H1 (cell line): ENCODE measurements around the gene TOMM5. TPM values are rescaled to one million over a fixed set of nuclear protein-coding genes. Genes with fewer than 3 reads are reported as not detected.

ENCODE experiments used
- JUND ChIP-seq: IDR thresholded peaks from 2 replicates; pipeline ENCODE4 v1.6.1; 2011; ENCODE audit warnings: mild to moderate bottlenecking, improper control_type of control experiment, low read length
- MAX ChIP-seq: IDR thresholded peaks from 2 replicates; pipeline ENCODE4 v1.6.1; 2012; ENCODE audit warnings: inconsistent platforms
- NANOG ChIP-seq: IDR thresholded peaks from 2 replicates; pipeline ENCODE4 v1.6.1; 2011; ENCODE audit warnings: low read length, low read depth, mild to moderate bottlenecking, inconsistent platforms; ENCODE audit not compliant: insufficient read depth, poor library complexity, severe bottlenecking
- POLR2A ChIP-seq, 2 experiments: IDR thresholded peaks; 1 replicate in 1 of 2; 2 replicates in 1 of 2; pipeline ENCODE4 v1.6.1; 2011; ENCODE audit warnings: low read depth in 2 of 2, low read length in 2 of 2, mild to moderate bottlenecking in 2 of 2; ENCODE audit errors: control extremely low read depth in 1 of 2
- TBP ChIP-seq: IDR thresholded peaks from 2 replicates; pipeline ENCODE4 v1.6.1; 2011; ENCODE audit warnings: low read depth, low read length, improper control_type of control experiment
- ZNF274 ChIP-seq: IDR thresholded peaks from 2 replicates; pipeline ENCODE4 v1.7.0; 2012; ENCODE audit warnings: low read length, borderline replicate concordance; ENCODE audit errors: extremely low read depth
- polyA plus RNA-seq, 7 experiments: library from polyadenylated mRNA; depleted of rRNA in 3 of 7; stranded (reverse) in 5 of 7; unstranded in 2 of 7; fragments of >200 nt in 5 of 7; fragments of 200-250 nt in 2 of 7; gene quantifications; 1 replicate in 5 of 7; 2 replicates in 1 of 7; 4 replicates in 1 of 7; pipeline versions ENCODE4 v1.2.1 to v1.2.3, GENCODE V29; 2011 to 2013; ENCODE audit warnings: missing spikeins in 2 of 7, mixed read lengths in 2 of 7
- total RNA-seq: library from RNA; stranded (reverse); fragmentation: NEBNext Ultra II Directional; extraction: Animal tissue kit (Norgen Biotek cat#: 25700); gene quantifications from 2 replicates; pipeline ENCODE4 v1.2.1, GENCODE V29; 2021

The TOMM5 gene
- total and polyA plus RNA-seq, 2 of the 8 experiments (the other 6 are each of a cell fraction or from before 2014, with no cell fraction given), result 171 to 174 TPM

- TF ChIP-seq POLR2A (IDR thresholded peaks at IDR 0.05; ENCODE audit: control extremely low read depth in 1 of 2, low read depth in 2 of 2, low read length in 2 of 2) (no peak), NANOG (no peak), JUND (no peak), ZNF274 (no peak), MAX (no peak), TBP (no peak)
Observed at GRCh38 chr9:37566716-37567115, 25.7 kb downstream of the TOMM5 start (continued).
